H1 (cell line): ENCODE data around the gene KCNQ1. TPM values are rescaled to one million over a fixed set of nuclear protein-coding genes. Genes with fewer than 3 reads are reported as not detected.

Experiments
- CTCF ChIA-PET: fragments of 300-600 bp; sonication (Branson Sonifier 250); formaldehyde crosslinking; loops from one replicate; lab custom pipeline; 2021; ENCODE audit not compliant: partially characterized antibody; lab: Charles Lee
- POLR2A ChIA-PET: fragments of 300-600 bp; sonication (Branson Sonifier 250); formaldehyde crosslinking; loops from one replicate; lab custom pipeline; 2021; ENCODE audit warnings: inconsistent platforms; ENCODE audit not compliant: partially characterized antibody; lab: Charles Lee
- DNase-seq, 2 experiments: peaks; one replicate each; pipeline versions ENCODE4 v3.0.0 to v3.0.0-alpha.2; 2010 to 2022; ENCODE audit warnings: low spot score in 2 of 2, low read depth in 1 of 2, mixed read lengths in 1 of 2
- FAIRE-seq: peaks from 2 replicates; lab custom pipeline; 2011; peaks lifted over from hg19 to GRCh38; lab: Jason Lieb, UNC
- H2AFZ ChIP-seq: 2 replicates; pipeline ENCODE4 v1.8.1; 2012; ENCODE audit warnings: low read length, inconsistent platforms
- H2AK5ac ChIP-seq: 2 replicates; pipeline ENCODE4 v1.6.1; 2013; ENCODE audit warnings: low read depth, low read length
- H2BK120ac ChIP-seq: replicated peaks from 2 replicates; pipeline ENCODE3; 2013; ENCODE audit warnings: low read depth, low read length, inconsistent platforms
- H2BK12ac ChIP-seq: 2 replicates; pipeline ENCODE4 v1.6.1; 2013; ENCODE audit warnings: low read depth, low read length
- H2BK15ac ChIP-seq: 2 replicates; pipeline ENCODE4 v1.6.1; 2013; ENCODE audit warnings: low read length
- H2BK20ac ChIP-seq: 2 replicates; pipeline ENCODE4 v1.6.1; 2013; ENCODE audit warnings: low read length
- H2BK5ac ChIP-seq: 2 replicates; pipeline ENCODE4 v1.6.1; 2013; ENCODE audit warnings: low read depth, low read length
- H3K14ac ChIP-seq: 2 replicates; pipeline ENCODE4 v1.6.1; 2013; ENCODE audit warnings: inconsistent platforms; ENCODE audit not compliant: insufficient read length
- H3K18ac ChIP-seq: 2 replicates; pipeline ENCODE4 v1.6.1; 2013; ENCODE audit warnings: low read length; ENCODE audit errors: extremely low read depth
- H3K23ac ChIP-seq: 2 replicates; pipeline ENCODE4 v1.6.1; 2013; ENCODE audit warnings: inconsistent platforms; ENCODE audit not compliant: insufficient read length
- H3K23me2 ChIP-seq: 2 replicates; pipeline ENCODE4 v1.6.1; 2013; ENCODE audit warnings: low read depth, low read length
- H3K27ac ChIP-seq: 2 replicates; pipeline ENCODE4 v1.6.1; 2011; ENCODE audit warnings: low read depth, low read length, inconsistent platforms
- H3K27me3 ChIP-seq, 4 experiments: replicated peaks in 1 of 4; 1 replicate in 1 of 4; 2 replicates in 3 of 4; pipeline versions ENCODE4 v1.6.1 to v1.8.1; 2011 to 2013; ENCODE audit warnings: low read length in 3 of 4, mild to moderate bottlenecking in 3 of 4, inconsistent platforms in 2 of 4, mixed read lengths in 2 of 4, moderate library complexity in 1 of 4; ENCODE audit not compliant: control insufficient read depth in 3 of 4, insufficient read depth in 3 of 4; ENCODE audit errors: extremely low read depth in 1 of 4
- H3K36me3 ChIP-seq, 4 experiments: 2 replicates each; pipeline versions ENCODE4 v1.6.1 to v1.8.1; 2011 to 2013; ENCODE audit warnings: mild to moderate bottlenecking in 4 of 4, low read length in 3 of 4, moderate library complexity in 2 of 4, control low read depth in 1 of 4, inconsistent platforms in 1 of 4; ENCODE audit not compliant: insufficient read depth in 4 of 4, control insufficient read depth in 2 of 4
- H3K4ac ChIP-seq: replicated peaks from 2 replicates; pipeline ENCODE3; 2013; ENCODE audit warnings: low read length, low read depth, mixed read lengths, inconsistent platforms; ENCODE audit not compliant: insufficient read length
- H3K4me1 ChIP-seq, 4 experiments: replicated peaks in 1 of 4; 1 replicate in 1 of 4; 2 replicates in 3 of 4; pipeline versions ENCODE4 v1.6.1 to v1.8.1; 2011 to 2013; ENCODE audit warnings: low read length in 3 of 4, inconsistent platforms in 2 of 4, mixed read lengths in 1 of 4; ENCODE audit not compliant: insufficient read depth in 4 of 4, control insufficient read depth in 3 of 4
- H3K4me2 ChIP-seq, 2 experiments: 2 replicates each; pipeline versions ENCODE4 v1.6.1 to v1.8.1; 2011 to 2013; ENCODE audit warnings: low read depth in 2 of 2, low read length in 2 of 2, control low read depth in 1 of 2, inconsistent platforms in 1 of 2, mild to moderate bottlenecking in 1 of 2; ENCODE audit not compliant: insufficient read depth in 1 of 2
- H3K4me3 ChIP-seq, 4 experiments: fragments of 200-600, 300-600 bp in 1 of 4; sonication (generic), shearing (Covaris generic), sonication (Bioruptor Twin) in 1 of 4; 2 replicates each; pipeline versions ENCODE4 v1.5.1 to v1.8.1; 2011 to 2016; ENCODE audit warnings: low read length in 4 of 4, low read depth in 3 of 4, control low read depth in 2 of 4, inconsistent platforms in 2 of 4, mild to moderate bottlenecking in 2 of 4, mixed read lengths in 1 of 4, moderate library complexity in 1 of 4; ENCODE audit not compliant: insufficient read depth in 2 of 4; ENCODE audit errors: extremely low read depth in 1 of 4
- H3K56ac ChIP-seq: replicated peaks from 2 replicates; pipeline ENCODE3; 2013; ENCODE audit warnings: low read depth, mild to moderate bottlenecking, mixed read lengths, low read length, inconsistent platforms; ENCODE audit not compliant: insufficient read length
- H3K79me1 ChIP-seq: 2 replicates; pipeline ENCODE4 v1.6.1; 2013; ENCODE audit warnings: low read depth, low read length, control low read depth
- H3K79me2 ChIP-seq, 2 experiments: 2 replicates each; pipeline versions ENCODE4 v1.6.1 to v1.8.1; 2012 to 2013; ENCODE audit warnings: low read length in 2 of 2, mild to moderate bottlenecking in 2 of 2, inconsistent platforms in 1 of 2; ENCODE audit not compliant: insufficient read depth in 2 of 2, control insufficient read depth in 1 of 2
- H3K9ac ChIP-seq, 4 experiments: replicated peaks in 1 of 4; 1 replicate in 1 of 4; 2 replicates in 3 of 4; pipeline versions ENCODE4 v1.6.1 to v1.8.1; 2011 to 2013; ENCODE audit warnings: low read depth in 3 of 4, low read length in 3 of 4, control low read depth in 2 of 4, mild to moderate bottlenecking in 2 of 4, moderate library complexity in 2 of 4, inconsistent platforms in 1 of 4; ENCODE audit errors: extremely low read depth in 1 of 4
- H3K9me3 ChIP-seq, 2 experiments: 2 replicates each; pipeline versions ENCODE4 v1.6.1 to v1.8.1; 2012 to 2013; ENCODE audit warnings: mild to moderate bottlenecking in 2 of 2, moderate library complexity in 2 of 2, control low read depth in 1 of 2, inconsistent platforms in 1 of 2, low read depth in 1 of 2, low read length in 1 of 2, mixed read lengths in 1 of 2; ENCODE audit not compliant: insufficient read depth in 2 of 2
- H4K20me1 ChIP-seq, 2 experiments: replicated peaks in 1 of 2; 2 replicates each; pipeline versions ENCODE3 to v1.8.1; 2011 to 2013; ENCODE audit warnings: inconsistent platforms in 2 of 2, low read length in 2 of 2, mild to moderate bottlenecking in 1 of 2; ENCODE audit not compliant: insufficient read depth in 2 of 2, control insufficient read depth in 1 of 2
- H4K5ac ChIP-seq: 2 replicates; pipeline ENCODE4 v1.6.1; 2013; ENCODE audit warnings: low read length, low read depth, mixed read lengths, inconsistent platforms; ENCODE audit not compliant: insufficient read length
- H4K8ac ChIP-seq: 2 replicates; pipeline ENCODE4 v1.8.0; 2013; ENCODE audit warnings: mild to moderate bottlenecking, moderate library complexity, low read length, inconsistent platforms; ENCODE audit not compliant: insufficient read depth; ENCODE audit errors: extremely low read depth
- H4K91ac ChIP-seq: replicated peaks from 2 replicates; pipeline ENCODE3; 2013; ENCODE audit warnings: low read length, mixed read lengths, inconsistent platforms; ENCODE audit not compliant: insufficient read length
- EGR1 ChIP-seq: IDR thresholded peaks from 2 replicates; pipeline ENCODE4 v1.6.1; 2011; ENCODE audit warnings: low read depth, low read length, borderline replicate concordance
- EZH2 ChIP-seq: fragments of 200-600 bp; sonication (generic); IDR thresholded peaks from 2 replicates; pipeline ENCODE4 v1.7.1; 2012; ENCODE audit warnings: low read depth, mild to moderate bottlenecking, moderate library complexity, low read length, inconsistent platforms; ENCODE audit not compliant: severe bottlenecking
- GTF2F1 ChIP-seq: IDR thresholded peaks from 2 replicates; pipeline ENCODE4 v1.6.1; 2012; ENCODE audit warnings: low read depth, low read length, improper control_type of control experiment, borderline replicate concordance
- HDAC6 ChIP-seq: IDR thresholded peaks from one replicate; pipeline ENCODE4 v1.7.1; 2012; ENCODE audit warnings: low read depth, mild to moderate bottlenecking, inconsistent platforms, low read length, moderate library complexity
- SAP30 ChIP-seq: fragments of 300-600 bp; sonication (generic); IDR thresholded peaks from 2 replicates; pipeline ENCODE4 v1.7.1; 2012; ENCODE audit warnings: low read length, moderate library complexity, mild to moderate bottlenecking, inconsistent platforms; ENCODE audit not compliant: insufficient read depth, insufficient replicate concordance
- SIN3A ChIP-seq, 2 experiments: IDR thresholded peaks in 1 of 2; conservative IDR thresholded peaks in 1 of 2; 2 replicates each; pipeline ENCODE4 v1.6.1; 2011 to 2012; ENCODE audit warnings: low read length in 2 of 2, improper control_type of control experiment in 1 of 2, low read depth in 1 of 2, mild to moderate bottlenecking in 1 of 2
- SP1 ChIP-seq: IDR thresholded peaks from 2 replicates; pipeline ENCODE4 v1.6.1; 2011; ENCODE audit warnings: low read depth, low read length
- SP2 ChIP-seq: IDR thresholded peaks from 2 replicates; pipeline ENCODE4 v1.6.1; 2012; ENCODE audit warnings: mild to moderate bottlenecking, low read length, inconsistent platforms
- YY1 ChIP-seq: IDR thresholded peaks from 2 replicates; pipeline ENCODE4 v1.6.1; 2011; ENCODE audit warnings: low read depth, mild to moderate bottlenecking, low read length
- WGBS, 2 experiments: shearing (Covaris generic) in 1 of 2; methylation state at CpG; one replicate each; pipeline versions ENCODE4 v1.1.6 to v1.1.7; 2013 to 2015; ENCODE audit warnings: low lambda C conversion rate in 2 of 2, mixed read lengths in 2 of 2, inconsistent platforms in 1 of 2, low coverage in 1 of 2, missing lambda C conversion rate in 1 of 2; ENCODE audit not compliant: insufficient replicate concordance in 2 of 2, insufficient coverage in 1 of 2, insufficient read length in 1 of 2; ENCODE audit errors: extremely low coverage in 1 of 2, missing lambda C conversion rate in 1 of 2; 5-methylcytosine and 5-hydroxymethylcytosine counted together
- polyA plus RNA-seq, 7 experiments: library from polyadenylated mRNA; depleted of rRNA in 3 of 7; stranded (reverse) in 5 of 7; unstranded in 2 of 7; fragments of >200 nt in 5 of 7; fragments of 200-250 nt in 2 of 7; gene quantifications; 1 replicate in 5 of 7; 2 replicates in 1 of 7; 4 replicates in 1 of 7; pipeline versions ENCODE4 v1.2.1 to v1.2.3, GENCODE V29; 2011 to 2013; ENCODE audit warnings: missing spikeins in 2 of 7, mixed read lengths in 2 of 7
- total RNA-seq: library from RNA; stranded (reverse); fragmentation: NEBNext Ultra II Directional; extraction: Animal tissue kit (Norgen Biotek cat#: 25700); gene quantifications from 2 replicates; pipeline ENCODE4 v1.2.1, GENCODE V29; 2021

Gene KCNQ1
- total and polyA plus RNA-seq, 2 of the 8 experiments (the other 6 are each of a cell fraction or from before 2014, with no cell fraction given) = 1.9 to 2.0 TPM

- POLR2A ChIA-PET = interaction anchor here (1.0 kb wide), 1 partner anchor 14 kb away, joined by 3 read pairs; no protein-coding TSS in a partner anchor
- no peak overlapping the region for H3K4ac ChIP-seq
- DNase-seq = no peak
Observed at GRCh38 chr11:2555891-2556290, 111.1 kb downstream of the KCNQ1 start.

More at GRCh38 chr11:2555891-2556290, 111.1 kb downstream of the KCNQ1 start:
- CTCF ChIA-PET = interaction anchor here (1.0 to 1.7 kb wide), 3 partner anchors 22 to 135 kb away, joined by 3 to 7 read pairs (median 4); no protein-coding TSS in a partner anchor
- no peak overlapping the region for H4K8ac ChIP-seq
- H2BK20ac ChIP-seq = no peak overlapping the region
- TF ChIP-seq SP1 (no peak), SIN3A (conservative IDR thresholded peaks at IDR 0.05 in 1 of 2, IDR thresholded peaks at IDR 0.05 in 1 of 2; ENCODE audit: low read depth in 1 of 2, low read length in 2 of 2) (no peak), GTF2F1 (no peak), EZH2 (no peak), YY1 (no peak), EGR1 (no peak), SAP30 (no peak), SP2 (no peak), HDAC6 (no peak)
- H4K91ac ChIP-seq = no peak overlapping the region
- H4K5ac ChIP-seq = no peak overlapping the region
- no peak overlapping the region for H2BK15ac ChIP-seq
- no peak for FAIRE-seq
- peaks cover 0 to 4% of the 10 kb centered on the region in 2 experiments for H4K20me1 ChIP-seq
- H3K56ac ChIP-seq = no peak overlapping the region
- peaks cover 0 to 3% of the 10 kb centered on the region in 2 experiments; a peak in 2 of 4 replicates for H3K9me3 ChIP-seq
- H2BK120ac ChIP-seq = no peak overlapping the region
- H3K18ac ChIP-seq = no peak overlapping the region
- no peak overlapping the region for H3K4me3 ChIP-seq
- no peaks in the 10 kb centered on the region for H3K79me2 ChIP-seq
- 85% methylated on average over 12 of the region's 12 CpGs; no CpG with 5 or more reads in 1 of the 2 experiments for WGBS, 2 experiments
- H3K36me3 ChIP-seq = no peaks in the 10 kb centered on the region
- H3K23ac ChIP-seq = no peak overlapping the region
- H2BK12ac ChIP-seq = no peak overlapping the region
- H3K4me1 ChIP-seq = no peaks in the 10 kb centered on the region
- H3K9ac ChIP-seq = no peak overlapping the region
- H2AK5ac ChIP-seq = no peak overlapping the region
- no peak overlapping the region for H3K27ac ChIP-seq
- H3K14ac ChIP-seq = no peak overlapping the region
- no peaks in the 10 kb centered on the region for H3K79me1 ChIP-seq
- H3K4me2 ChIP-seq = no peak overlapping the region
- H2AFZ ChIP-seq = no peak overlapping the region
- H2BK5ac ChIP-seq = no peak overlapping the region
- peaks cover 11 to 73% (median 42%) of the 10 kb centered on the region in 4 experiments for H3K27me3 ChIP-seq
- H3K23me2 ChIP-seq = no peaks in the 10 kb centered on the region
